Right atrium auricular region (tissue), 2 donors: ENCODE data around the gene PCDHGC4. TPM values are rescaled to one million over a fixed set of nuclear protein-coding genes. Genes with fewer than 3 reads are reported as not detected.

Experiments
- DNase-seq: peaks from one replicate; pipeline ENCODE4 v3.0.0-alpha.2; 2019; ENCODE audit warnings: low spot score
- H3K27ac ChIP-seq, 2 donors: fragments of 200-600 bp; sonication (generic); 1 replicate in 1 of 2; 2 replicates in 1 of 2; pipeline ENCODE4 v1.5.1; 2016 to 2019
- H3K27me3 ChIP-seq, 2 donors: fragments of 200-600 bp; sonication (generic); one replicate each; pipeline versions ENCODE4 v1.5.1 to v1.6.0; 2017 to 2019
- H3K36me3 ChIP-seq: fragments of 200-600 bp; sonication (generic); one replicate; pipeline ENCODE4 v1.5.1; 2016
- H3K4me1 ChIP-seq, 2 donors: fragments of 200-600 bp; sonication (generic); one replicate each; pipeline versions ENCODE4 v1.5.1 to v1.6.0; 2017 to 2019
- H3K4me3 ChIP-seq, 2 donors: fragments of 200-600 bp; sonication (generic); 1 replicate in 1 of 2; 2 replicates in 1 of 2; pipeline ENCODE4 v1.5.1; 2017 to 2019; ENCODE audit warnings: mild to moderate bottlenecking in 1 of 2, moderate library complexity in 1 of 2
- H3K9me3 ChIP-seq, 2 donors: fragments of 200-600 bp; sonication (generic); one replicate each; pipeline ENCODE4 v1.5.1; 2019
- CTCF ChIP-seq, 2 donors: fragments of 200-600 bp; sonication (generic); IDR thresholded peaks; one replicate each; pipeline ENCODE4 v1.5.1; 2019; ENCODE audit warnings: antibody characterized with exemption in 2 of 2
- total RNA-seq, 2 donors: library from RNA; depleted of rRNA; stranded (reverse); fragments of >200 nt; gene quantifications; one replicate each; pipeline ENCODE4 v1.1.0, GENCODE V29; 2016

The PCDHGC4 gene
- total RNA-seq, 2 donors from 2014 or later, result 1.5 to 1.7 TPM

DNA sequence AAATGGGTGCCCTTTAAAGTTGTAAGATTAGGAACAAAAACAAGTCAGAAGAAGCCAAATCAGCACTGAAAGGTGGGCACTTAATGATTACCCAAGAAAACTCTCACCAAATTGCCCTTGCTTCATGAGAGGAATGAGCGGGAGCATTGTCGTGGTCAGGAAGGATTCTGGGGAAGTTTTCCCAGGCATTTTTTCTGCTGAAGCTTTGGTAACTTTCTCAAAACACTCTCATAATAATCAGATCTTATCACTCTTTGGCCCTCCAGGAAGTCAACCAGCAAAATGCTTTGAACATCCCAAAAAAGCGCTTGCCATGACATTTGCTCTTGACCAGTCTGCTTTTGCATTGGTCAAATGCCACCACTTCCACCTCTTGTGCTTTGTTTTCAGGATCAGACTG is 19.5 kb upstream of the PCDHGC4 start:
- no peak for DNase-seq
- Histone ChIP-seq H3K4me1 (no peaks in the 10 kb centered on the region), H3K27ac (no peak overlapping the region), H3K4me3 (no peak overlapping the region), H3K27me3 (no peaks in the 10 kb centered on the region), H3K36me3 (no peaks in the 10 kb centered on the region), H3K9me3 (peaks cover 0 to 5% of the 10 kb centered on the region in 2 donors)
- no peak for TF ChIP-seq CTCF (IDR thresholded peaks at IDR 0.05)

GRCh38 chr5:141475625-141476131 is 9.2 kb upstream of the PCDHGC4 start, which contains the start of gene PCDHGC3:
Gene PCDHGC3 (plus strand): TSS chr5:141475966. CDS start chr5:141476117, 151 bp downstream.
- Histone ChIP-seq H3K27ac (peak within 1 kb of the TSS; percentile 87 to 88), H3K9me3 (no peaks in the 10 kb centered on the region), H3K4me1 (peaks cover 0 to 29% of the 10 kb centered on the region in 2 donors), H3K4me3 (peak within 1 kb of the TSS; percentile 60 to 65), H3K36me3 (no peaks in the 10 kb centered on the region), H3K27me3 (no peaks in the 10 kb centered on the region)
- TF ChIP-seq CTCF (IDR thresholded peaks at IDR 0.05), result peak in 1 of 2 donors; percentile 64
- peak; percentile 97 for DNase-seq

GRCh38 chr5:141476132-141476911 is 8.5 kb upstream of the PCDHGC4 start:
- no peaks in the 10 kb centered on the region for H3K36me3 ChIP-seq
- H3K9me3 ChIP-seq, result no peaks in the 10 kb centered on the region
- H3K27me3 ChIP-seq, result no peaks in the 10 kb centered on the region
- peak; percentile 80 for DNase-seq
- peaks cover 0 to 29% of the 10 kb centered on the region in 2 donors for H3K4me1 ChIP-seq
- TF ChIP-seq CTCF (IDR thresholded peaks at IDR 0.05), result peak in 1 of 2 donors; percentile 9
- peak overlapping the region; percentile 87 to 88 for H3K27ac ChIP-seq
- H3K4me3 ChIP-seq, result peak overlapping the region; percentile 60 to 65

- no peaks in the 10 kb centered on the region for H3K9me3 ChIP-seq
- no peaks in the 10 kb centered on the region for H3K27me3 ChIP-seq
- peak overlapping the region; percentile 87 to 88 for H3K27ac ChIP-seq
- peak overlapping the region; percentile 60 to 65 for H3K4me3 ChIP-seq
- H3K36me3 ChIP-seq, result no peaks in the 10 kb centered on the region
- no peak for TF ChIP-seq CTCF (IDR thresholded peaks at IDR 0.05)
- DNase-seq, result no peak
- H3K4me1 ChIP-seq, result peaks cover 0 to 29% of the 10 kb centered on the region in 2 donors
Measured at GRCh38 chr5:141477044-141477575, 7.7 kb upstream of the PCDHGC4 start.

GRCh38 chr5:141477815-141478214 is 7.0 kb upstream of the PCDHGC4 start:
- no peaks in the 10 kb centered on the region for H3K27me3 ChIP-seq
- peak overlapping the region; percentile 60 to 65 for H3K4me3 ChIP-seq
- no peak for DNase-seq
- peaks cover 0 to 29% of the 10 kb centered on the region in 2 donors for H3K4me1 ChIP-seq
- H3K9me3 ChIP-seq, result no peaks in the 10 kb centered on the region
- TF ChIP-seq CTCF (IDR thresholded peaks at IDR 0.05), result no peak
- peak overlapping the region in 1 of 2 donors; percentile 87 for H3K27ac ChIP-seq
- no peaks in the 10 kb centered on the region for H3K36me3 ChIP-seq
